OCI-LY3 (cell line): ENCODE measurements around the gene TMEM87B.

ENCODE experiments used
- EZH2phosphoT487 ChIP-seq: fragments of 200-600 bp; shearing (Covaris generic); IDR thresholded peaks from 2 replicates; pipeline ENCODE4 v1.6.1; 2018; ENCODE audit warnings: antibody characterized with exemption, mixed run types, low read depth
- TF ChIP-seq, protein P1 (sequence below): fragments of 200-600, 300-600 bp; sonication (generic); IDR thresholded peaks from 2 replicates; pipeline ENCODE4 v1.5.1; 2014; ENCODE audit warnings: antibody characterized with exemption, low read length, low read depth

- TF ChIP-seq, protein P1, sequence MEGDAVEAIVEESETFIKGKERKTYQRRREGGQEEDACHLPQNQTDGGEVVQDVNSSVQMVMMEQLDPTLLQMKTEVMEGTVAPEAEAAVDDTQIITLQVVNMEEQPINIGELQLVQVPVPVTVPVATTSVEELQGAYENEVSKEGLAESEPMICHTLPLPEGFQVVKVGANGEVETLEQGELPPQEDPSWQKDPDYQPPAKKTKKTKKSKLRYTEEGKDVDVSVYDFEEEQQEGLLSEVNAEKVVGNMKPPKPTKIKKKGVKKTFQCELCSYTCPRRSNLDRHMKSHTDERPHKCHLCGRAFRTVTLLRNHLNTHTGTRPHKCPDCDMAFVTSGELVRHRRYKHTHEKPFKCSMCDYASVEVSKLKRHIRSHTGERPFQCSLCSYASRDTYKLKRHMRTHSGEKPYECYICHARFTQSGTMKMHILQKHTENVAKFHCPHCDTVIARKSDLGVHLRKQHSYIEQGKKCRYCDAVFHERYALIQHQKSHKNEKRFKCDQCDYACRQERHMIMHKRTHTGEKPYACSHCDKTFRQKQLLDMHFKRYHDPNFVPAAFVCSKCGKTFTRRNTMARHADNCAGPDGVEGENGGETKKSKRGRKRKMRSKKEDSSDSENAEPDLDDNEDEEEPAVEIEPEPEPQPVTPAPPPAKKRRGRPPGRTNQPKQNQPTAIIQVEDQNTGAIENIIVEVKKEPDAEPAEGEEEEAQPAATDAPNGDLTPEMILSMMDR = no peak
- no peak for TF ChIP-seq EZH2phosphoT487
Measured at GRCh38 chr2:112152476-112153178, 97.6 kb downstream of the TMEM87B start.
